Measurements from ENCODE around the gene LYZL4. TPM values are rescaled to one million over a fixed set of nuclear protein-coding genes. Genes with fewer than 3 reads are reported as not detected.

LYZL4 gene
- total and polyA plus RNA-seq, 4 donors: not detected

DNA sequence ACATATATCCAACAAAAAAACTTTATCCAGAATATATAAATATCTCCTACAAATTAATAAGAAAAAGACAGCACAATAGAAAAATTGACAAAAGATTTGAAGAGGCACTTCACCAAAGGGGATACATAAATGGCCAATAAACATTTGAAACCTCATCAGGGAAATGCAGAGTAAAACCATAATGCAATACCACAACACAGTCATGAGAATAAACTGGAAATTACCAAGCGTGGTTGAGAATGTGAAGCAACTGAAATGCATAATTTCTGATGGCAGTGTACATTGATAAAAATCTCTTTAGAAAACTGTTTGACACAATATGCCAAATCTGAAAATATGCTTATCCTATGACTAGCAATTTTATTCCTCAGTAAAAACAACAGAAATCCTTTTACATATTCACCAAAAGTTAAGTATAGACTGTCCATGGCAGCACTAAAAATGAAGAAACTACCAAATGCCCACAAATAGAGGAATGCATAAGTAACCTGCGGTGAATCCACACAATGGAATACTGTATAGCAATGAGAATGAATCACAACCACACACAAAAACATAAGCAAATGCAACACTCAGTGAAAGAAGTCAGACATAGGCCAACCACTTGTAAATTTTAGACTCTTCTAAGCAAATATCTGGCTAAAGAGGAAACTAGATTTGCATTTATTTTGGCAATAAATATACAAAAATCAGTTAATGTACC, 7.9 kb downstream of the LYZL4 start:
- no peak for DNase-seq (ENCODE audit: low spot score)
- H3K36me3 ChIP-seq (ENCODE audit: control insufficient read depth in 4 of 4, insufficient read depth in 3 of 4, low read depth in 1 of 4, low read length in 3 of 4): no peaks in the 10 kb centered on the region
- WGBS: 93% methylated on average over 2 of the region's 2 CpGs

More for the DNA sequence above, 7.9 kb downstream of the LYZL4 start:
- Histone ChIP-seq H3K27ac (ENCODE audit: low read depth in 1 of 2, low read length in 2 of 2) (no peak overlapping the region), H3K9me3 (ENCODE audit: control insufficient read depth in 4 of 4, low read length in 3 of 4) (no peaks in the 10 kb centered on the region), H3K27me3 (ENCODE audit: control insufficient read depth in 4 of 4, insufficient read depth in 4 of 4, low read length in 3 of 4) (no peaks in the 10 kb centered on the region), H3K4me3 (ENCODE audit: low read depth in 1 of 3, low read length in 3 of 3) (no peak overlapping the region), H3K4me1 (ENCODE audit: control insufficient read depth in 4 of 4, insufficient read depth in 4 of 4, low read length in 3 of 4) (no peaks in the 10 kb centered on the region), H3K9ac (ENCODE audit: low read depth in 1 of 2, low read length in 2 of 2) (no peak overlapping the region)
- TF ChIP-seq, protein P1, sequence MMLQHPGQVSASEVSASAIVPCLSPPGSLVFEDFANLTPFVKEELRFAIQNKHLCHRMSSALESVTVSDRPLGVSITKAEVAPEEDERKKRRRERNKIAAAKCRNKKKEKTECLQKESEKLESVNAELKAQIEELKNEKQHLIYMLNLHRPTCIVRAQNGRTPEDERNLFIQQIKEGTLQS (IDR thresholded peaks at IDR 0.05): no peak
- TF ChIP-seq EGR1 (IDR thresholded peaks at IDR 0.05; ENCODE audit: low read depth in 2 of 2) (no peak), JUND (IDR thresholded peaks at IDR 0.05) (no peak), NR2F2 (IDR thresholded peaks at IDR 0.05) (no peak), RAD21 (IDR thresholded peaks at IDR 0.05) (no peak), ZBTB33 (IDR thresholded peaks at IDR 0.05) (no peak), FOXA1 (IDR thresholded peaks at IDR 0.05) (no peak), RXRA (IDR thresholded peaks at IDR 0.05) (no peak), YY1 (IDR thresholded peaks at IDR 0.05) (no peak), FOXA2 (IDR thresholded peaks at IDR 0.05) (no peak), HNF4A (conservative IDR thresholded peaks at IDR 0.05) (no peak), TAF1 (conservative IDR thresholded peaks at IDR 0.05) (no peak), HNF4G (IDR thresholded peaks at IDR 0.05) (no peak), GABPA (IDR thresholded peaks at IDR 0.05 in 1 of 2, conservative IDR thresholded peaks at IDR 0.05 in 1 of 2) (no peak), SP1 (IDR thresholded peaks at IDR 0.05) (no peak)
- TF ChIP-seq, protein P2, sequence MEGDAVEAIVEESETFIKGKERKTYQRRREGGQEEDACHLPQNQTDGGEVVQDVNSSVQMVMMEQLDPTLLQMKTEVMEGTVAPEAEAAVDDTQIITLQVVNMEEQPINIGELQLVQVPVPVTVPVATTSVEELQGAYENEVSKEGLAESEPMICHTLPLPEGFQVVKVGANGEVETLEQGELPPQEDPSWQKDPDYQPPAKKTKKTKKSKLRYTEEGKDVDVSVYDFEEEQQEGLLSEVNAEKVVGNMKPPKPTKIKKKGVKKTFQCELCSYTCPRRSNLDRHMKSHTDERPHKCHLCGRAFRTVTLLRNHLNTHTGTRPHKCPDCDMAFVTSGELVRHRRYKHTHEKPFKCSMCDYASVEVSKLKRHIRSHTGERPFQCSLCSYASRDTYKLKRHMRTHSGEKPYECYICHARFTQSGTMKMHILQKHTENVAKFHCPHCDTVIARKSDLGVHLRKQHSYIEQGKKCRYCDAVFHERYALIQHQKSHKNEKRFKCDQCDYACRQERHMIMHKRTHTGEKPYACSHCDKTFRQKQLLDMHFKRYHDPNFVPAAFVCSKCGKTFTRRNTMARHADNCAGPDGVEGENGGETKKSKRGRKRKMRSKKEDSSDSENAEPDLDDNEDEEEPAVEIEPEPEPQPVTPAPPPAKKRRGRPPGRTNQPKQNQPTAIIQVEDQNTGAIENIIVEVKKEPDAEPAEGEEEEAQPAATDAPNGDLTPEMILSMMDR (IDR thresholded peaks at IDR 0.05; ENCODE audit: low read depth, low read length, missing input control): no peak
- TF ChIP-seq, protein P3, sequence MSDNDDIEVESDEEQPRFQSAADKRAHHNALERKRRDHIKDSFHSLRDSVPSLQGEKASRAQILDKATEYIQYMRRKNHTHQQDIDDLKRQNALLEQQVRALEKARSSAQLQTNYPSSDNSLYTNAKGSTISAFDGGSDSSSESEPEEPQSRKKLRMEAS (IDR thresholded peaks at IDR 0.05): no peak
- TF ChIP-seq, protein P4, sequence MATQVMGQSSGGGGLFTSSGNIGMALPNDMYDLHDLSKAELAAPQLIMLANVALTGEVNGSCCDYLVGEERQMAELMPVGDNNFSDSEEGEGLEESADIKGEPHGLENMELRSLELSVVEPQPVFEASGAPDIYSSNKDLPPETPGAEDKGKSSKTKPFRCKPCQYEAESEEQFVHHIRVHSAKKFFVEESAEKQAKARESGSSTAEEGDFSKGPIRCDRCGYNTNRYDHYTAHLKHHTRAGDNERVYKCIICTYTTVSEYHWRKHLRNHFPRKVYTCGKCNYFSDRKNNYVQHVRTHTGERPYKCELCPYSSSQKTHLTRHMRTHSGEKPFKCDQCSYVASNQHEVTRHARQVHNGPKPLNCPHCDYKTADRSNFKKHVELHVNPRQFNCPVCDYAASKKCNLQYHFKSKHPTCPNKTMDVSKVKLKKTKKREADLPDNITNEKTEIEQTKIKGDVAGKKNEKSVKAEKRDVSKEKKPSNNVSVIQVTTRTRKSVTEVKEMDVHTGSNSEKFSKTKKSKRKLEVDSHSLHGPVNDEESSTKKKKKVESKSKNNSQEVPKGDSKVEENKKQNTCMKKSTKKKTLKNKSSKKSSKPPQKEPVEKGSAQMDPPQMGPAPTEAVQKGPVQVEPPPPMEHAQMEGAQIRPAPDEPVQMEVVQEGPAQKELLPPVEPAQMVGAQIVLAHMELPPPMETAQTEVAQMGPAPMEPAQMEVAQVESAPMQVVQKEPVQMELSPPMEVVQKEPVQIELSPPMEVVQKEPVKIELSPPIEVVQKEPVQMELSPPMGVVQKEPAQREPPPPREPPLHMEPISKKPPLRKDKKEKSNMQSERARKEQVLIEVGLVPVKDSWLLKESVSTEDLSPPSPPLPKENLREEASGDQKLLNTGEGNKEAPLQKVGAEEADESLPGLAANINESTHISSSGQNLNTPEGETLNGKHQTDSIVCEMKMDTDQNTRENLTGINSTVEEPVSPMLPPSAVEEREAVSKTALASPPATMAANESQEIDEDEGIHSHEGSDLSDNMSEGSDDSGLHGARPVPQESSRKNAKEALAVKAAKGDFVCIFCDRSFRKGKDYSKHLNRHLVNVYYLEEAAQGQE (IDR thresholded peaks at IDR 0.05): no peak

Measured in liver (tissue), 9 donors.